Prostate gland (tissue), 2 donors: Measurements from ENCODE around the gene RHBDD3.

Experiments
- CTCF ChIP-seq, 4 experiments: fragments of 200-600 bp in 2 of 4; fragments of 450-650 bp in 2 of 4; sonication (generic) in 2 of 4; IDR thresholded peaks; 1 replicate in 3 of 4; 2 replicates in 1 of 4; pipeline ENCODE4 v1.5.1; 2016 to 2019; ENCODE audit warnings: antibody characterized with exemption in 4 of 4, mild to moderate bottlenecking in 2 of 4, moderate library complexity in 2 of 4
- POLR2A ChIP-seq: fragments of 450-650 bp; IDR thresholded peaks from one replicate; pipeline ENCODE4 v1.6.1; 2016; ENCODE audit warnings: antibody characterized with exemption, mild to moderate bottlenecking

GRCh38 chr22:29243874-29244446, 23.8 kb downstream of the RHBDD3 start:
- TF ChIP-seq CTCF (IDR thresholded peaks at IDR 0.05): no peak
- TF ChIP-seq POLR2A: no peak
